HepG2 (cell line): ENCODE measurements around the gene MAP2K7. TPM values are rescaled to one million over a fixed set of nuclear protein-coding genes. Genes with fewer than 3 reads are reported as not detected.
A peak's percentile ranks its signal among the peaks of the same experiment; 100 is the strongest.

Experiments
- CEBPZ ChIP-seq: IDR thresholded peaks from 2 replicates; pipeline ENCODE4 v1.6.1; 2012; ENCODE audit warnings: low read length, improper control_type of control experiment
- ELF3 ChIP-seq: IDR thresholded peaks from 2 replicates; pipeline ENCODE4 v1.6.1; 2016; ENCODE audit warnings: missing genetic modification reagents, missing compliant biosample characterization
- ETV5 ChIP-seq: IDR thresholded peaks from 2 replicates; pipeline ENCODE4 v1.6.1; 2018; ENCODE audit warnings: missing biosample characterization, missing genetic modification reagents, inconsistent platforms, borderline replicate concordance
- FOXA1 ChIP-seq, 2 experiments: fragments of 450-650 bp in 1 of 2; sonication (generic) in 1 of 2; formaldehyde crosslinking in 1 of 2; IDR thresholded peaks; 2 replicates each; pipeline versions ENCODE4 v1.4.0 to v1.6.1; 2016 to 2020; ENCODE audit warnings: missing genetic modification reagents in 1 of 2
- JARID2 ChIP-seq: sonication (generic); formaldehyde crosslinking; IDR thresholded peaks from 2 replicates; pipeline ENCODE4 v1.8.1; 2023; ENCODE audit warnings: missing genetic modification reagents, inconsistent platforms; ENCODE audit not compliant: insufficient replicate concordance
- KDM3A ChIP-seq: IDR thresholded peaks from 2 replicates; pipeline ENCODE4 v1.6.1; 2018; ENCODE audit warnings: low read depth, missing compliant biosample characterization
- LCORL ChIP-seq, 2 experiments: fragments of 450-650 bp in 1 of 2; sonication (generic) in 1 of 2; formaldehyde crosslinking in 1 of 2; IDR thresholded peaks; 2 replicates each; pipeline versions ENCODE4 v1.5.0 to v1.6.1; 2017 to 2020; ENCODE audit warnings: antibody characterized with exemption in 1 of 2, missing genetic modification reagents in 1 of 2
- NFE2 ChIP-seq: sonication (generic); formaldehyde crosslinking; IDR thresholded peaks from 2 replicates; pipeline ENCODE4 v1.4.0; 2020; ENCODE audit warnings: missing genetic modification reagents
- NKX3-1 ChIP-seq: sonication (generic); formaldehyde crosslinking; IDR thresholded peaks from 2 replicates; pipeline ENCODE4 v1.5.0; 2020; ENCODE audit warnings: missing genetic modification reagents
- SRSF1 ChIP-seq: fragments of 200-400 bp; formaldehyde crosslinking; optimal IDR thresholded peaks from 2 replicates; pipeline ENCODE3; 2017; ENCODE audit warnings: mild to moderate bottlenecking, low read depth, low read length, moderate library complexity
- ZBTB40 ChIP-seq, 2 experiments: fragments of 450-650 bp in 1 of 2; sonication (generic) in 1 of 2; formaldehyde crosslinking in 1 of 2; IDR thresholded peaks; 2 replicates each; pipeline versions ENCODE4 v1.6.1 to v1.8.0; 2016 to 2022; ENCODE audit warnings: antibody characterized with exemption in 1 of 2, mild to moderate bottlenecking in 1 of 2, missing genetic modification reagents in 1 of 2
- ZNF460 ChIP-seq: sonication (generic); formaldehyde crosslinking; IDR thresholded peaks from 2 replicates; pipeline ENCODE4 v1.5.1; 2020; ENCODE audit warnings: missing genetic modification reagents, mild to moderate bottlenecking, borderline replicate concordance
- ZNF496 ChIP-seq: sonication (generic); formaldehyde crosslinking; IDR thresholded peaks from 2 replicates; pipeline ENCODE4 v1.8.1; 2023; ENCODE audit warnings: mild to moderate bottlenecking, moderate library complexity, missing genetic modification reagents; ENCODE audit not compliant: insufficient replicate concordance
- ZNF704 ChIP-seq: sonication (generic); formaldehyde crosslinking; IDR thresholded peaks from 2 replicates; pipeline ENCODE4 v1.8.1; 2023; ENCODE audit warnings: mild to moderate bottlenecking, inconsistent platforms, moderate library complexity, missing genetic modification reagents, borderline replicate concordance
- ZNF891 ChIP-seq: sonication (generic); formaldehyde crosslinking; IDR thresholded peaks from 2 replicates; pipeline ENCODE4 v1.5.0; 2020; ENCODE audit warnings: mild to moderate bottlenecking, missing genetic modification reagents
- ZSCAN9 ChIP-seq: IDR thresholded peaks from 2 replicates; pipeline ENCODE4 v1.6.1; 2016; ENCODE audit warnings: borderline replicate concordance
- polyA plus RNA-seq, 8 experiments: library from polyadenylated mRNA; depleted of rRNA in 3 of 8; stranded (reverse) in 7 of 8; unstranded in 1 of 8; fragments of >200 nt; fragmentation: Illumina TruSeq in 4 of 8; extraction: Trizol in 4 of 8; gene quantifications; 2 replicates each; pipeline versions ENCODE4 v1.2.1 to v1.2.3, GENCODE V29; 2011 to 2016; ENCODE audit warnings: low read depth in 4 of 8, missing spikeins in 1 of 8, mixed read lengths in 1 of 8; ENCODE audit not compliant: insufficient read depth in 1 of 8
- total RNA-seq, 5 experiments: library from RNA; depleted of rRNA; stranded (reverse); fragments of >200 nt; fragmentation: Illumina TruSeq; extraction: Trizol; gene quantifications; 2 replicates each; pipeline ENCODE4 v1.2.3, GENCODE V29; 2016; ENCODE audit warnings: low read depth in 1 of 5

Gene MAP2K7
- total and polyA plus RNA-seq, 2 of the 13 experiments (the other 11 are each of a cell fraction or from before 2014, with no cell fraction given), result 9.0 to 10.8 TPM

- peak; percentile 35; the same call in 1 of the 2 replicates for TF ChIP-seq ZNF891
- no peak for TF ChIP-seq CEBPZ
- TF ChIP-seq ETV5 (CRISPR knock-in tag), result no peak
- no peak for TF ChIP-seq FOXA1 (IDR thresholded peaks at IDR 0.05)
- TF ChIP-seq FOXA1 (CRISPR knock-in tag; IDR thresholded peaks at IDR 0.05), result no peak
- no peak for TF ChIP-seq NFE2
- TF ChIP-seq JARID2, result no peak
- TF ChIP-seq ZBTB40 (IDR thresholded peaks at IDR 0.05), result no peak
- TF ChIP-seq ZBTB40 (CRISPR knock-in tag; IDR thresholded peaks at IDR 0.05), result 0 out of 2 replicates have a peak, but pooled peaks have one; percentile 13
- TF ChIP-seq ELF3 (CRISPR knock-in tag), result 0 out of 2 replicates have a peak, but pooled peaks have one; percentile 5
- no peak for TF ChIP-seq SRSF1
- TF ChIP-seq NKX3-1, result no peak
- TF ChIP-seq ZSCAN9, result 0 out of 2 replicates have a peak, but pooled peaks have one; percentile 30
- peak; percentile 23; the same call in 1 of the 2 replicates for TF ChIP-seq KDM3A
- peak; percentile 82; the same call in 1 of the 2 replicates for TF ChIP-seq ZNF460 (CRISPR knock-in tag)
- TF ChIP-seq ZNF496 (CRISPR knock-in tag), result no peak
- TF ChIP-seq ZNF704 (CRISPR knock-in tag), result no peak
- no peak for TF ChIP-seq LCORL (IDR thresholded peaks at IDR 0.05)
- TF ChIP-seq LCORL (CRISPR knock-in tag; IDR thresholded peaks at IDR 0.05), result 0 out of 2 replicates have a peak, but pooled peaks have one; percentile 19
Observed at GRCh38 chr19:7874897-7875273, 28.8 kb upstream of the MAP2K7 start (continued).
